GM19395 (cell line): Measurements from ENCODE around the gene CBARP.

Experiments used
- ATAC-seq: cut with Tn5 transposase; IDR thresholded peaks from one replicate; pipeline ENCODE4 v1.9.1; 2021; ENCODE audit warnings: mild to moderate bottlenecking, moderate library complexity; ENCODE audit not compliant: unreplicated experiment

The CBARP gene

GRCh38 chr19:1239796-1240737, 2.3 kb upstream of the CBARP start:
- ATAC-seq = no peak

GRCh38 chr19:1239420-1239795, 1.6 kb upstream of the CBARP start:
- no peak for ATAC-seq

- no peak for ATAC-seq
Measured at GRCh38 chr19:1238369-1239303, 831 bp upstream of the CBARP start.

GRCh38 chr19:1237027-1237659, 662 bp downstream of the CBARP start:
- ATAC-seq = no peak

GRCh38 chr19:1236576-1236975, 1.2 kb downstream of the CBARP start:
- ATAC-seq = no peak

- no peak for ATAC-seq
Measured at GRCh38 chr19:1235625-1236538, 1.9 kb downstream of the CBARP start.

- ATAC-seq = no peak
Measured at GRCh38 chr19:1234955-1235380, 2.8 kb downstream of the CBARP start.

- ATAC-seq = no peak
Measured at GRCh38 chr19:1234051-1234954, 3.5 kb downstream of the CBARP start.

GRCh38 chr19:1233115-1233667, 4.6 kb downstream of the CBARP start:
- no peak for ATAC-seq

- no peak for ATAC-seq
Measured at GRCh38 chr19:1232652-1233072, 5.1 kb downstream of the CBARP start.

GRCh38 chr19:1231729-1232637, 5.8 kb downstream of the CBARP start:
- ATAC-seq = no peak

GRCh38 chr19:1230783-1231489, 6.9 kb downstream of the CBARP start:
- ATAC-seq = no peak

GRCh38 chr19:1229924-1230782, 7.7 kb downstream of the CBARP start:
- ATAC-seq = no peak

- no peak for ATAC-seq
Measured at GRCh38 chr19:1229056-1229923, 8.5 kb downstream of the CBARP start.
